Progenitor cell of endocrine pancreas (in vitro differentiated cells): ENCODE measurements around the gene PCBP2. TPM values are rescaled to one million over a fixed set of nuclear protein-coding genes. Genes with fewer than 3 reads are reported as not detected.
A peak's percentile ranks its signal among the peaks of the same experiment; 100 is the strongest.

Experiments used
- DNase-seq: peaks from one replicate; pipeline ENCODE4 v3.0.0; 2021; ENCODE audit warnings: low spot score; ENCODE audit not compliant: unreplicated experiment
- H3K27ac Mint-ChIP-seq: 2 replicates; pipeline ENCODE4 v1.8.0; 2021; ENCODE audit warnings: mild to moderate bottlenecking, moderate library complexity, mixed read lengths
- H3K27me3 Mint-ChIP-seq: 2 replicates; pipeline ENCODE4 v1.8.0; 2021; ENCODE audit warnings: mixed read lengths
- H3K36me3 Mint-ChIP-seq: 2 replicates; pipeline ENCODE4 v1.8.0; 2022; ENCODE audit warnings: mixed read lengths; ENCODE audit not compliant: insufficient read depth
- H3K4me1 Mint-ChIP-seq: 2 replicates; pipeline ENCODE4 v1.8.0; 2021; ENCODE audit warnings: low read depth, mixed read lengths
- H3K4me3 Mint-ChIP-seq: 2 replicates; pipeline ENCODE4 v1.8.0; 2021; ENCODE audit warnings: low read depth, mild to moderate bottlenecking, moderate library complexity, mixed read lengths
- H3K9me3 Mint-ChIP-seq: 2 replicates; pipeline ENCODE4 v1.8.0; 2021; ENCODE audit warnings: low read depth, mixed read lengths
- CTCF ChIP-seq: fragments of 200-600 bp; sonication (generic); IDR thresholded peaks from one replicate; pipeline ENCODE4 v1.5.0; 2021; ENCODE audit warnings: antibody characterized with exemption, mild to moderate bottlenecking; ENCODE audit not compliant: unreplicated experiment
- total RNA-seq: library from RNA; stranded (reverse); gene quantifications from 2 replicates; pipeline ENCODE4 v1.2.1, GENCODE V29; 2021

PCBP2 gene
- total RNA-seq, 1 donor from 2014 or later: 1,400 TPM

- no peak for TF ChIP-seq CTCF
- H3K27me3 Mint-ChIP-seq: no peaks in the 10 kb centered on the region
- no peak overlapping the region for H3K27ac Mint-ChIP-seq
- no peak for DNase-seq
- H3K9me3 Mint-ChIP-seq: no peaks in the 10 kb centered on the region
- H3K4me1 Mint-ChIP-seq: peaks cover 21% of the 10 kb centered on the region
- peaks cover 22% of the 10 kb centered on the region for H3K36me3 Mint-ChIP-seq
- no peak overlapping the region for H3K4me3 Mint-ChIP-seq
Observed at GRCh38 chr12:53450936-53451335, 966 bp upstream of the PCBP2 start.

- peak; percentile 78 for DNase-seq
- Mint-ChIP-seq H3K9me3 (no peaks in the 10 kb centered on the region), H3K4me1 (peaks cover 27% of the 10 kb centered on the region), H3K27me3 (no peaks in the 10 kb centered on the region), H3K27ac (peak overlapping the region; percentile 100), H3K36me3 (peaks cover 27% of the 10 kb centered on the region), H3K4me3 (peak overlapping the region; percentile 98)
- peak; percentile 40 for TF ChIP-seq CTCF
Observed at GRCh38 chr12:53452159-53453077, 516 bp downstream of the PCBP2 start.

- DNase-seq: no peak
- no peak for TF ChIP-seq CTCF
- H3K4me3 Mint-ChIP-seq: peak overlapping the region; percentile 98
- H3K4me1 Mint-ChIP-seq: peaks cover 28% of the 10 kb centered on the region
- peak overlapping the region; percentile 94 for H3K27ac Mint-ChIP-seq
- no peaks in the 10 kb centered on the region for H3K27me3 Mint-ChIP-seq
- no peaks in the 10 kb centered on the region for H3K9me3 Mint-ChIP-seq
- H3K36me3 Mint-ChIP-seq: peaks cover 27% of the 10 kb centered on the region
Observed at GRCh38 chr12:53453953-53454640, 2.2 kb downstream of the PCBP2 start.

GRCh38 chr12:53454707-53455106 is 2.8 kb downstream of the PCBP2 start:
- Mint-ChIP-seq H3K9me3 (no peaks in the 10 kb centered on the region), H3K4me3 (peak overlapping the region; percentile 98), H3K27ac (peak overlapping the region; percentile 92), H3K27me3 (no peaks in the 10 kb centered on the region), H3K36me3 (peaks cover 31% of the 10 kb centered on the region), H3K4me1 (peaks cover 29% of the 10 kb centered on the region)
- no peak for DNase-seq
- TF ChIP-seq CTCF: no peak

GRCh38 chr12:53456654-53457366 is 4.9 kb downstream of the PCBP2 start:
- Mint-ChIP-seq H3K36me3 (peaks cover 42% of the 10 kb centered on the region), H3K27me3 (no peaks in the 10 kb centered on the region), H3K9me3 (no peaks in the 10 kb centered on the region), H3K27ac (peak overlapping the region; percentile 53), H3K4me1 (peaks cover 27% of the 10 kb centered on the region), H3K4me3 (no peak overlapping the region)
- no peak for TF ChIP-seq CTCF
- no peak for DNase-seq
